ENCODE results near the gene ZNF609.

Gene ZNF609

GRCh38 chr15:64731805-64732151 lies 271.4 kb downstream of the ZNF609 start:
- H3K36me3 ChIP-seq (ENCODE audit: insufficient read depth, low read length) = peaks cover 16% of the 10 kb centered on the region
- no peaks in the 10 kb centered on the region for H3K9me3 ChIP-seq (ENCODE audit: control insufficient read depth, insufficient read depth, low read length)
- H3K9ac ChIP-seq (ENCODE audit: low read depth, low read length) = no peak overlapping the region
- peaks cover 11% of the 10 kb centered on the region for H3K4me1 ChIP-seq (ENCODE audit: insufficient read depth, low read length)

- Histone ChIP-seq H3K9me3 (ENCODE audit: control insufficient read depth, insufficient read depth, low read length) (no peaks in the 10 kb centered on the region), H3K9ac (ENCODE audit: low read depth, low read length) (no peak overlapping the region), H3K4me1 (ENCODE audit: insufficient read depth, low read length) (peaks cover 11% of the 10 kb centered on the region), H3K36me3 (ENCODE audit: insufficient read depth, low read length) (peaks cover 15% of the 10 kb centered on the region)
Observed at GRCh38 chr15:64732156-64732860, 271.9 kb downstream of the ZNF609 start.

Data from ES-I3 (cell line).